Choroid plexus epithelial cell (primary cell): ENCODE measurements around the gene LIMK1.
A peak's percentile ranks its signal among the peaks of the same experiment; 100 is the strongest.

Experiments used
- DNase-seq: peaks from one replicate; pipeline ENCODE4 v3.0.0-alpha.2; 2010; ENCODE audit warnings: low read depth
- H3K4me3 ChIP-seq: 2 replicates; pipeline ENCODE4 v1.5.1; 2011; ENCODE audit warnings: low read depth, mild to moderate bottlenecking, control low read depth, low read length, moderate library complexity
- TF ChIP-seq, protein P1 (sequence below): conservative IDR thresholded peaks from 2 replicates; pipeline ENCODE4 v1.5.1; 2011; ENCODE audit warnings: low read depth, mild to moderate bottlenecking, control low read depth, inconsistent platforms, low read length, moderate library complexity

The LIMK1 gene

DNA sequence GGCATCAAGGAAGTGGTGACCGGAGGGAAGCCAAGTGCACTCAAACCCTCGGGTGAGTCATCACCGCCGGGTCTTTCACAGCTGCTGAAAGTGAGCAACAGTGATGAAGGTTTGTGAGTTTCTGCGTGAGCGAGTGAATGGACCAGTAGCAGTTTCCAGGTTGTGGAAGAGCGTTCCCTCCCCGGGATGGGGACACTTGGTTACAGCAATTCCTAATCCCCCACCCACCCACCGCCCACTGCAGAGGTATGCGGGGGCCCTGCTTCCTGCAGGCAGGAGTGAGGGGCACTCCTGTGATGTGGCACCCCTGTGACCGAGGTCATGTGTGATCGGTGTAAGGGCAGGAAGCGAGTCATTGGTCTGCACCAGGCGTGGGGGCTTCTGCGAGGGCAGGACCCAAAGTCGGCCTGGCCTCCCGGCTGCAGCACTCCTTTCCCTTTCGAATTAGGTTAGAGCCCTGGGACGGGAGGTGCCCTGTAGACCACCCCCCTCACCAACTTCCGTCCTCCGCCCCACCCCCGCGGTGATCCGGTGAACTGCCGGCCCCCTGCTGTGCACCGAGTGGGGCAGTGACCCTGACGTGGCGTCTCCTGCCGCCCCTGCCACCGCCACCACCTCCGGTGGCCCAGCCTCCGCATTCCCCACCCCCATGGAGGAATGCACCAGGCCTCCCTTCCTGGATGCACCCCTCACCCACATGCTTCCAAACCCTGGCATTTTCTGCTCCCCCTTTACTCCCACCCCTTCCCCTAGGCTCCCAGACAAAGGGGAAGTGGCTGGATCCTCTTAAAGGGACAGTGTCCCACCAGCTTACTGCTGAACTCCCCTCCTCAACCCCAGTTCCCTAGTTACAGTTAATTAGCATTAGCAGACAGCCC lies 10.9 kb downstream of the LIMK1 start:
- peak overlapping the region; percentile 44 for H3K4me3 ChIP-seq
- DNase-seq, result peak; percentile 92
- TF ChIP-seq, protein P1, sequence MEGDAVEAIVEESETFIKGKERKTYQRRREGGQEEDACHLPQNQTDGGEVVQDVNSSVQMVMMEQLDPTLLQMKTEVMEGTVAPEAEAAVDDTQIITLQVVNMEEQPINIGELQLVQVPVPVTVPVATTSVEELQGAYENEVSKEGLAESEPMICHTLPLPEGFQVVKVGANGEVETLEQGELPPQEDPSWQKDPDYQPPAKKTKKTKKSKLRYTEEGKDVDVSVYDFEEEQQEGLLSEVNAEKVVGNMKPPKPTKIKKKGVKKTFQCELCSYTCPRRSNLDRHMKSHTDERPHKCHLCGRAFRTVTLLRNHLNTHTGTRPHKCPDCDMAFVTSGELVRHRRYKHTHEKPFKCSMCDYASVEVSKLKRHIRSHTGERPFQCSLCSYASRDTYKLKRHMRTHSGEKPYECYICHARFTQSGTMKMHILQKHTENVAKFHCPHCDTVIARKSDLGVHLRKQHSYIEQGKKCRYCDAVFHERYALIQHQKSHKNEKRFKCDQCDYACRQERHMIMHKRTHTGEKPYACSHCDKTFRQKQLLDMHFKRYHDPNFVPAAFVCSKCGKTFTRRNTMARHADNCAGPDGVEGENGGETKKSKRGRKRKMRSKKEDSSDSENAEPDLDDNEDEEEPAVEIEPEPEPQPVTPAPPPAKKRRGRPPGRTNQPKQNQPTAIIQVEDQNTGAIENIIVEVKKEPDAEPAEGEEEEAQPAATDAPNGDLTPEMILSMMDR, result no peak

DNA sequence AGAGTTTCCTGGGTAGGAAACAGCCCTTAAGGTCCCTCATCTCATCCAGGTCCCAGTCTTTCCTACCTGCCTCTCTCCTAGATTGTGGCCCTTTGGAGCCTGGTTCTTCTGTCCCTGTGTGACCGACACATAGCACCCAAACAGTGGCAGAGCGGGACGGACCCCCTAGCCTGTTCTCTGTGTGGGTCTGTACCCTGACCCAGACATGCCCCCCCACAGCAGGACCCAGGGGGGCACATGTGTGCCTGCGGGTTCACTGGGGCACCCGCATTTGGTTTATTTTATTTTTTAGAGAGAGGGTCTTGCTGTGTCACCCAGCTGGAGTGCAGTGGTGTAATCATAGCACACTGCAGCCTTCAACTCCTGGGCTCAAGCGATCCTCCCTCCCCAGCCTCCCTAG lies 11.5 kb downstream of the LIMK1 start:
- H3K4me3 ChIP-seq, result no peak overlapping the region
- no peak for DNase-seq
- TF ChIP-seq, protein P1, result no peak

DNA sequence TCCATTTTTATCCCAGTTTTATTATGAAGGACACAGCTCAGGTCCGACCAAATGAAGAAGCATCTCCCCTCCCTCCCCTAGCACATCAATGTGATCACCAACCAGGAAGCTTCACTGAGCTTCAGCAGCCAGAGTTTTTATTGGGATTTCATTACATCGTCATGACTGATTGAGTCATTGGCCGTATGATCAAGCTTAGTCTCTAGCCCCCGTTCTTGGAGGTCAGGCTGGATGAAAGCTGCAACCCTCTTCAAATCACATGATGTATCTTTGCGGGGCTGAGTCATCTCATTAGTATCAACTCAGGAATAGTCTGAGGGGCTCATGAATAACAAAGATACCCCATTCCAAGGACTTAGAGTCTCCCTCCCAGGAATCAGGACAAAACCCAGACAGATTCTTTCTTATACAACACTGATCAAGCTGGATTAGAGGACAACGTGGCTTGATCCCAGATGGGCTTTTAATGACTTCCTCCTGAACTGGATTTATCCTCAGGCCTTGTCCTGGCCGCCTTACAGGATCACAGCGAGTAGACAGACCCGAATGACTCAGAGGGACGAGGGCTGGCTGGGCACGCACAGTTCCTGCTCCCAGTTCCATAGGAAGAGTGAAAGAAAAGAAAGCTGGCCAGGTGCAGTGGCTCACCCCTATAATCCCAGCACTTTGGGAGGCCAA lies 14.5 kb downstream of the LIMK1 start:
- DNase-seq, result peak; percentile 96
- TF ChIP-seq, protein P1, result no peak
- no peak overlapping the region for H3K4me3 ChIP-seq

DNA sequence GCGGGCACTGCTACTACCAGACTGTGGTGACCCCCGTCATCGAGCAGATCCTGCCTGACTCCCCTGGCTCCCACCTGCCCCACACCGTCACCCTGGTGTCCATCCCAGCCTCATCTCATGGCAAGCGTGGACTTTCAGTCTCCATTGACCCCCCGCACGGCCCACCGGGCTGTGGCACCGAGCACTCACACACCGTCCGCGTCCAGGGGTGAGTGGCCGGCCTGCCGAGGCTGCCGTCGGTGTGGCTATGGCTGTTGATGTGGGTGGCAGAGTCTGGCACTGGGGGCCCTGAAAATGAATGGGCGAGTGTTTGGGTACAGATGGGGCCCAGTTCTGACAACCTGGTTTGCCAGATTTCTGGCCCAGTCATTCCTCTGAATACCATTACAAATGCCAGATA lies 15.4 kb downstream of the LIMK1 start:
- no peak for DNase-seq
- TF ChIP-seq, protein P1, result no peak
- no peak overlapping the region for H3K4me3 ChIP-seq

DNA sequence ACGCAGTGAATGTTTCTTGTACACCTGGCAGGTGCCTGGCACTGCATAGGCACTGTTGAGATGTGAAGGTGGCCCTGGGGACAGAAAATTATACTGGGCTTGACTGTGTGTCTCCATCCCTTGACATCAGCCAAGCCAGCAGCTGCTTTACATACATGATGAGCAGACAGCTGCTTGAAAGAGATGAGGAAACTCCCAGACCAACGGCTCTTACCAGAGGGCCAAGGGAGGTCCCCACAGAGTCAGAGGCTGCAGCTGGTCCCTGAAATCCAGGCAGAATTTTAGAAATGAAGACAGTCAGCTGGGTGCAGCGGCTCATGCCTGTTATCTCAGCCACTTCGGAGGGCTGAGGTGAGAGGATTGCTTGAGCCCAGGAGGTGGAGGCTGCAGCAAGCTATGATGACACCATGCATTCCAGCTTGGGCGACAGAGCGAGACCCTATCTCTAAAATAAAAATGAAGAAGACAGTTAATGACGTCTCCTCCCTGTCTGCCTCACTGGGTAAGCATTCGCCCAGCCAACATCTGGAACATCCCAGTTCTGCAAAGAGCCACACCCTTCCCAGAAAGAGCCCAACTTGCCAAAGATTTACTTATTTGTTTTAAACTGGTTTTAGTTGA lies 17.6 kb downstream of the LIMK1 start:
- H3K4me3 ChIP-seq, result no peak overlapping the region
- peak; percentile 28 for DNase-seq
- TF ChIP-seq, protein P1, result no peak

DNA sequence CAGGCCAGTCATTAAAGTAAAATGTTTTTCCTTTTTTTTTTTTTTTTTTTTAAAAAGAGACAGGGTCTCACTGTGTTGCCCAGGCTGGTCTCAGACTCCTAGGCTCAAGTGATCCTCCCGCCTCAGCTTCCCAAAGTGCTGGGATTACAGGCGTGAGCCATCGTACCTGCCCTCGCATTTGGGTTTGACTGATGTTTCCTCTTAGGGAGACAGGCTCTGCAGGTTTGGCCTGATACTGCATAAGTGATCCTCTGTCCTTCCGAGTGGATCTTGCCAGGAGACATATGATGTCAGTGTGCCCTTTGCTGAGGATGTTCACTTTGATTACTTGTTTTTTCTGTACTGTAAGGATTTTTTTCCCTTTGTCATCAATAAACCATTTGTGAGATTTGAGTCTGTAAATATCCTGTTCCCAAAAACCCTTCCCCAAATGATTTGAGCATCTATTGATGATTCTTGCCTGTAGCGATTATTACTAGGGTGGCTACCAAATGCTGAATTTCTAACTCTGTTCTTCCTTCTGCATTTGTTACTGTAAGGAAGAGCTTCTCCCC lies 19.7 kb downstream of the LIMK1 start:
- H3K4me3 ChIP-seq, result no peak overlapping the region
- TF ChIP-seq, protein P1, result no peak
- no peak for DNase-seq
